HEK293T (cell line): ENCODE data around the gene ARHGEF25.
"Not testable (repeated sequence)": the region's sequence is repeated elsewhere in the genome, so short reads cannot be mapped to it uniquely, and the experiment has no call there.

Experiments
- FOXA1 ChIP-seq: fragments of 450-650 bp; IDR thresholded peaks from 2 replicates; pipeline ENCODE4 v1.6.1; 2016; ENCODE audit warnings: mild to moderate bottlenecking
- FOXM1 ChIP-seq: fragments of 450-650 bp; IDR thresholded peaks from 2 replicates; pipeline ENCODE4 v1.6.1; 2017; ENCODE audit warnings: mild to moderate bottlenecking, borderline replicate concordance
- HDGF ChIP-seq: fragments of 450-650 bp; IDR thresholded peaks from 2 replicates; pipeline ENCODE4 v1.6.1; 2017; ENCODE audit warnings: antibody characterized with exemption, borderline replicate concordance
- L3MBTL2 ChIP-seq: fragments of 450-650 bp; conservative IDR thresholded peaks from 2 replicates; pipeline ENCODE4 v1.6.1; 2016; ENCODE audit warnings: mild to moderate bottlenecking
- LEF1 ChIP-seq: fragments of 450-650 bp; IDR thresholded peaks from 2 replicates; pipeline ENCODE4 v1.6.1; 2017; ENCODE audit warnings: mild to moderate bottlenecking, borderline replicate concordance
- PKNOX1 ChIP-seq: fragments of 450-650 bp; IDR thresholded peaks from 2 replicates; pipeline ENCODE4 v1.6.1; 2016
- SP1 ChIP-seq: fragments of 450-650 bp; IDR thresholded peaks from 2 replicates; pipeline ENCODE4 v1.6.1; 2017
- SUZ12 ChIP-seq: fragments of 450-650 bp; IDR thresholded peaks from 2 replicates; pipeline ENCODE4 v1.6.1; 2016; ENCODE audit warnings: mild to moderate bottlenecking

- not testable (repeated sequence) for TF ChIP-seq FOXA1, HDGF, LEF1, SP1, SUZ12, L3MBTL2, PKNOX1, FOXM1
These were observed 25.5 kb downstream of the ARHGEF25 start for GRCh38 chr12:57636731-57637130.
